H1 (cell line): Measurements from ENCODE around the gene GLRX3. TPM values are rescaled to one million over a fixed set of nuclear protein-coding genes. Genes with fewer than 3 reads are reported as not detected.

Experiments
- CTCF ChIA-PET: fragments of 300-600 bp; sonication (Branson Sonifier 250); formaldehyde crosslinking; loops from one replicate; lab custom pipeline; 2021; ENCODE audit not compliant: partially characterized antibody; lab: Charles Lee
- POLR2A ChIA-PET: fragments of 300-600 bp; sonication (Branson Sonifier 250); formaldehyde crosslinking; loops from one replicate; lab custom pipeline; 2021; ENCODE audit warnings: inconsistent platforms; ENCODE audit not compliant: partially characterized antibody; lab: Charles Lee
- DNase-seq, 2 experiments: peaks; one replicate each; pipeline versions ENCODE4 v3.0.0 to v3.0.0-alpha.2; 2010 to 2022; ENCODE audit warnings: low spot score in 2 of 2, low read depth in 1 of 2, mixed read lengths in 1 of 2
- FAIRE-seq: peaks from 2 replicates; lab custom pipeline; 2011; peaks lifted over from hg19 to GRCh38; lab: Jason Lieb, UNC
- H2AFZ ChIP-seq: 2 replicates; pipeline ENCODE4 v1.8.1; 2012; ENCODE audit warnings: low read length, inconsistent platforms
- H2AK5ac ChIP-seq: 2 replicates; pipeline ENCODE4 v1.6.1; 2013; ENCODE audit warnings: low read depth, low read length
- H2BK120ac ChIP-seq: replicated peaks from 2 replicates; pipeline ENCODE3; 2013; ENCODE audit warnings: low read depth, low read length, inconsistent platforms
- H2BK12ac ChIP-seq: 2 replicates; pipeline ENCODE4 v1.6.1; 2013; ENCODE audit warnings: low read depth, low read length
- H2BK15ac ChIP-seq: 2 replicates; pipeline ENCODE4 v1.6.1; 2013; ENCODE audit warnings: low read length
- H2BK20ac ChIP-seq: 2 replicates; pipeline ENCODE4 v1.6.1; 2013; ENCODE audit warnings: low read length
- H2BK5ac ChIP-seq: 2 replicates; pipeline ENCODE4 v1.6.1; 2013; ENCODE audit warnings: low read depth, low read length
- H3K14ac ChIP-seq: 2 replicates; pipeline ENCODE4 v1.6.1; 2013; ENCODE audit warnings: inconsistent platforms; ENCODE audit not compliant: insufficient read length
- H3K18ac ChIP-seq: 2 replicates; pipeline ENCODE4 v1.6.1; 2013; ENCODE audit warnings: low read length; ENCODE audit errors: extremely low read depth
- H3K23ac ChIP-seq: 2 replicates; pipeline ENCODE4 v1.6.1; 2013; ENCODE audit warnings: inconsistent platforms; ENCODE audit not compliant: insufficient read length
- H3K23me2 ChIP-seq: 2 replicates; pipeline ENCODE4 v1.6.1; 2013; ENCODE audit warnings: low read depth, low read length
- H3K27ac ChIP-seq: 2 replicates; pipeline ENCODE4 v1.6.1; 2011; ENCODE audit warnings: low read depth, low read length, inconsistent platforms
- H3K27me3 ChIP-seq, 4 experiments: replicated peaks in 1 of 4; 1 replicate in 1 of 4; 2 replicates in 3 of 4; pipeline versions ENCODE4 v1.6.1 to v1.8.1; 2011 to 2013; ENCODE audit warnings: low read length in 3 of 4, mild to moderate bottlenecking in 3 of 4, inconsistent platforms in 2 of 4, mixed read lengths in 2 of 4, moderate library complexity in 1 of 4; ENCODE audit not compliant: control insufficient read depth in 3 of 4, insufficient read depth in 3 of 4; ENCODE audit errors: extremely low read depth in 1 of 4
- H3K36me3 ChIP-seq, 4 experiments: 2 replicates each; pipeline versions ENCODE4 v1.6.1 to v1.8.1; 2011 to 2013; ENCODE audit warnings: mild to moderate bottlenecking in 4 of 4, low read length in 3 of 4, moderate library complexity in 2 of 4, control low read depth in 1 of 4, inconsistent platforms in 1 of 4; ENCODE audit not compliant: insufficient read depth in 4 of 4, control insufficient read depth in 2 of 4
- H3K4ac ChIP-seq: replicated peaks from 2 replicates; pipeline ENCODE3; 2013; ENCODE audit warnings: low read length, low read depth, mixed read lengths, inconsistent platforms; ENCODE audit not compliant: insufficient read length
- H3K4me1 ChIP-seq, 4 experiments: replicated peaks in 1 of 4; 1 replicate in 1 of 4; 2 replicates in 3 of 4; pipeline versions ENCODE4 v1.6.1 to v1.8.1; 2011 to 2013; ENCODE audit warnings: low read length in 3 of 4, inconsistent platforms in 2 of 4, mixed read lengths in 1 of 4; ENCODE audit not compliant: insufficient read depth in 4 of 4, control insufficient read depth in 3 of 4
- H3K4me2 ChIP-seq, 2 experiments: 2 replicates each; pipeline versions ENCODE4 v1.6.1 to v1.8.1; 2011 to 2013; ENCODE audit warnings: low read depth in 2 of 2, low read length in 2 of 2, control low read depth in 1 of 2, inconsistent platforms in 1 of 2, mild to moderate bottlenecking in 1 of 2; ENCODE audit not compliant: insufficient read depth in 1 of 2
- H3K4me3 ChIP-seq, 4 experiments: fragments of 200-600, 300-600 bp in 1 of 4; sonication (generic), shearing (Covaris generic), sonication (Bioruptor Twin) in 1 of 4; 2 replicates each; pipeline versions ENCODE4 v1.5.1 to v1.8.1; 2011 to 2016; ENCODE audit warnings: low read length in 4 of 4, low read depth in 3 of 4, control low read depth in 2 of 4, inconsistent platforms in 2 of 4, mild to moderate bottlenecking in 2 of 4, mixed read lengths in 1 of 4, moderate library complexity in 1 of 4; ENCODE audit not compliant: insufficient read depth in 2 of 4; ENCODE audit errors: extremely low read depth in 1 of 4
- H3K56ac ChIP-seq: replicated peaks from 2 replicates; pipeline ENCODE3; 2013; ENCODE audit warnings: low read depth, mild to moderate bottlenecking, mixed read lengths, low read length, inconsistent platforms; ENCODE audit not compliant: insufficient read length
- H3K79me1 ChIP-seq: 2 replicates; pipeline ENCODE4 v1.6.1; 2013; ENCODE audit warnings: low read depth, low read length, control low read depth
- H3K79me2 ChIP-seq, 2 experiments: 2 replicates each; pipeline versions ENCODE4 v1.6.1 to v1.8.1; 2012 to 2013; ENCODE audit warnings: low read length in 2 of 2, mild to moderate bottlenecking in 2 of 2, inconsistent platforms in 1 of 2; ENCODE audit not compliant: insufficient read depth in 2 of 2, control insufficient read depth in 1 of 2
- H3K9ac ChIP-seq, 4 experiments: replicated peaks in 1 of 4; 1 replicate in 1 of 4; 2 replicates in 3 of 4; pipeline versions ENCODE4 v1.6.1 to v1.8.1; 2011 to 2013; ENCODE audit warnings: low read depth in 3 of 4, low read length in 3 of 4, control low read depth in 2 of 4, mild to moderate bottlenecking in 2 of 4, moderate library complexity in 2 of 4, inconsistent platforms in 1 of 4; ENCODE audit errors: extremely low read depth in 1 of 4
- H3K9me3 ChIP-seq, 2 experiments: 2 replicates each; pipeline versions ENCODE4 v1.6.1 to v1.8.1; 2012 to 2013; ENCODE audit warnings: mild to moderate bottlenecking in 2 of 2, moderate library complexity in 2 of 2, control low read depth in 1 of 2, inconsistent platforms in 1 of 2, low read depth in 1 of 2, low read length in 1 of 2, mixed read lengths in 1 of 2; ENCODE audit not compliant: insufficient read depth in 2 of 2
- H4K20me1 ChIP-seq, 2 experiments: replicated peaks in 1 of 2; 2 replicates each; pipeline versions ENCODE3 to v1.8.1; 2011 to 2013; ENCODE audit warnings: inconsistent platforms in 2 of 2, low read length in 2 of 2, mild to moderate bottlenecking in 1 of 2; ENCODE audit not compliant: insufficient read depth in 2 of 2, control insufficient read depth in 1 of 2
- H4K5ac ChIP-seq: 2 replicates; pipeline ENCODE4 v1.6.1; 2013; ENCODE audit warnings: low read length, low read depth, mixed read lengths, inconsistent platforms; ENCODE audit not compliant: insufficient read length
- H4K8ac ChIP-seq: 2 replicates; pipeline ENCODE4 v1.8.0; 2013; ENCODE audit warnings: mild to moderate bottlenecking, moderate library complexity, low read length, inconsistent platforms; ENCODE audit not compliant: insufficient read depth; ENCODE audit errors: extremely low read depth
- H4K91ac ChIP-seq: replicated peaks from 2 replicates; pipeline ENCODE3; 2013; ENCODE audit warnings: low read length, mixed read lengths, inconsistent platforms; ENCODE audit not compliant: insufficient read length
- CBX8 ChIP-seq: fragments of 300-800, 300-1000 bp; sonication (generic); IDR thresholded peaks from 2 replicates; pipeline ENCODE4 v1.7.1; 2016; ENCODE audit warnings: low read depth, low read length, borderline replicate concordance
- CHD1 ChIP-seq: IDR thresholded peaks from 2 replicates; pipeline ENCODE4 v1.6.1; 2012; ENCODE audit warnings: low read depth, low read length, improper control_type of control experiment
- CHD2 ChIP-seq: IDR thresholded peaks from 2 replicates; pipeline ENCODE4 v1.6.1; 2012; ENCODE audit warnings: low read length, improper control_type of control experiment
- CTBP2 ChIP-seq: IDR thresholded peaks from 2 replicates; pipeline ENCODE4 v1.7.0; 2011; ENCODE audit warnings: borderline replicate concordance, mild to moderate bottlenecking, moderate library complexity, mixed read lengths, low read length; ENCODE audit not compliant: insufficient read depth, insufficient read length
- EP300 ChIP-seq, 2 experiments: IDR thresholded peaks; 1 replicate in 1 of 2; 2 replicates in 1 of 2; pipeline ENCODE4 v1.6.1; 2011 to 2012; ENCODE audit warnings: low read depth in 2 of 2, low read length in 2 of 2, mild to moderate bottlenecking in 2 of 2, borderline replicate concordance in 1 of 2, inconsistent platforms in 1 of 2, moderate library complexity in 1 of 2
- FOSL1 ChIP-seq: IDR thresholded peaks from 2 replicates; pipeline ENCODE4 v1.6.1; 2011; ENCODE audit warnings: mild to moderate bottlenecking, low read depth, low read length, moderate library complexity; ENCODE audit not compliant: insufficient read depth
- HDAC2 ChIP-seq, 2 experiments: fragments of 300-600 bp in 1 of 2; sonication (generic) in 1 of 2; IDR thresholded peaks; 2 replicates each; pipeline ENCODE4 v1.6.1; 2011 to 2012; ENCODE audit warnings: low read depth in 2 of 2, low read length in 2 of 2, mild to moderate bottlenecking in 2 of 2, moderate library complexity in 2 of 2, borderline replicate concordance in 1 of 2, inconsistent platforms in 1 of 2
- NANOG ChIP-seq: IDR thresholded peaks from 2 replicates; pipeline ENCODE4 v1.6.1; 2011; ENCODE audit warnings: low read length, low read depth, mild to moderate bottlenecking, inconsistent platforms; ENCODE audit not compliant: insufficient read depth, poor library complexity, severe bottlenecking
- NRF1 ChIP-seq: IDR thresholded peaks from 2 replicates; pipeline ENCODE4 v1.6.1; 2011; ENCODE audit warnings: mild to moderate bottlenecking, low read depth, low read length, improper control_type of control experiment
- TAF7 ChIP-seq: optimal IDR thresholded peaks from 2 replicates; pipeline ENCODE3; 2011; ENCODE audit warnings: low read depth, mild to moderate bottlenecking, inconsistent platforms, low read length, moderate library complexity, borderline replicate concordance
- TCF12 ChIP-seq: IDR thresholded peaks from 2 replicates; pipeline ENCODE4 v1.6.1; 2011; ENCODE audit warnings: low read depth, mild to moderate bottlenecking, low read length
- WGBS, 2 experiments: shearing (Covaris generic) in 1 of 2; methylation state at CpG; one replicate each; pipeline versions ENCODE4 v1.1.6 to v1.1.7; 2013 to 2015; ENCODE audit warnings: low lambda C conversion rate in 2 of 2, mixed read lengths in 2 of 2, inconsistent platforms in 1 of 2, low coverage in 1 of 2, missing lambda C conversion rate in 1 of 2; ENCODE audit not compliant: insufficient replicate concordance in 2 of 2, insufficient coverage in 1 of 2, insufficient read length in 1 of 2; ENCODE audit errors: extremely low coverage in 1 of 2, missing lambda C conversion rate in 1 of 2; 5-methylcytosine and 5-hydroxymethylcytosine counted together
- polyA plus RNA-seq, 7 experiments: library from polyadenylated mRNA; depleted of rRNA in 3 of 7; stranded (reverse) in 5 of 7; unstranded in 2 of 7; fragments of >200 nt in 5 of 7; fragments of 200-250 nt in 2 of 7; gene quantifications; 1 replicate in 5 of 7; 2 replicates in 1 of 7; 4 replicates in 1 of 7; pipeline versions ENCODE4 v1.2.1 to v1.2.3, GENCODE V29; 2011 to 2013; ENCODE audit warnings: missing spikeins in 2 of 7, mixed read lengths in 2 of 7
- total RNA-seq: library from RNA; stranded (reverse); fragmentation: NEBNext Ultra II Directional; extraction: Animal tissue kit (Norgen Biotek cat#: 25700); gene quantifications from 2 replicates; pipeline ENCODE4 v1.2.1, GENCODE V29; 2021
- TF ChIP-seq, protein P1 (sequence below): IDR thresholded peaks from 2 replicates; pipeline ENCODE4 v1.6.1; 2011; ENCODE audit warnings: low read depth, mild to moderate bottlenecking, low read length; ENCODE audit not compliant: insufficient read depth

GLRX3 gene
- total and polyA plus RNA-seq, 2 of the 8 experiments (the other 6 are each of a cell fraction or from before 2014, with no cell fraction given) = 59.9 to 157 TPM

DNA sequence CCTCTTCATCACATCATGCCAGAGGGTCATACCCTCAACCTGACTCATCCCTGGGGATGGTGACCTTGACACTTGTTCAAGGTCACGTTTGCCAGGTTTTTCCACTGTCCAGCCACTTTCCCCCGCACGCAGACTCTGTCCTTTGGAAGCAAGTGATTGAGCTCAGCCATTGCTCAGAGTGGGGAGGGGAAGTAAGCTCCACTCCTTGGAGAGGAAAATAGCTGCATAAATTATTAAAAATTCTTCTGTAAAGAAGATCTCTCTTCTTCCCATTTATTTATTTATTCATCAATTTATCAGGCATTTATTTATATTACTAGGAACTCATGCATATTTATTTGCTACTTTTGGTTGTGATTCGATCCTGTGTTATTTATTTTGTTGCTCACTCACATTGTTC is 88.0 kb downstream of the GLRX3 start:
- no peak for TF ChIP-seq HDAC2 (IDR thresholded peaks at IDR 0.05; ENCODE audit: borderline replicate concordance in 1 of 2, low read depth in 2 of 2, low read length in 2 of 2)
- TF ChIP-seq TAF7 = no peak
- no peak for TF ChIP-seq CTBP2
- no peak for TF ChIP-seq EP300 (IDR thresholded peaks at IDR 0.05; ENCODE audit: borderline replicate concordance in 1 of 2, low read depth in 2 of 2, low read length in 2 of 2)
- no peak for TF ChIP-seq TCF12
- no peak for TF ChIP-seq CBX8
- no peak for TF ChIP-seq CHD2
- TF ChIP-seq NANOG = no peak
- TF ChIP-seq, protein P1, sequence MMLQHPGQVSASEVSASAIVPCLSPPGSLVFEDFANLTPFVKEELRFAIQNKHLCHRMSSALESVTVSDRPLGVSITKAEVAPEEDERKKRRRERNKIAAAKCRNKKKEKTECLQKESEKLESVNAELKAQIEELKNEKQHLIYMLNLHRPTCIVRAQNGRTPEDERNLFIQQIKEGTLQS = no peak
- no peak for TF ChIP-seq FOSL1
- TF ChIP-seq NRF1 = no peak
- TF ChIP-seq CHD1 = no peak
- no peak overlapping the region for H2AK5ac ChIP-seq
- H3K14ac ChIP-seq = no peak overlapping the region
- DNase-seq (no peak), FAIRE-seq (no peak)
- no peak overlapping the region for H2BK15ac ChIP-seq
- no peak overlapping the region for H2AFZ ChIP-seq
- no peak overlapping the region for H3K23ac ChIP-seq
- 89% methylated on average over 4 of the region's 4 CpGs; no CpG with 5 or more reads in 1 of the 2 experiments for WGBS, 2 experiments
- H3K79me1 ChIP-seq = no peaks in the 10 kb centered on the region
- no peak overlapping the region for H4K91ac ChIP-seq
- no peaks in the 10 kb centered on the region for H3K23me2 ChIP-seq
- no peak overlapping the region for H2BK120ac ChIP-seq
- H3K56ac ChIP-seq = no peak overlapping the region
- ChIA-PET CTCF (no interaction called here), POLR2A (no interaction called here)
- peaks cover 0 to 15% of the 10 kb centered on the region in 2 experiments; a peak in 3 of 4 replicates for H3K9me3 ChIP-seq
- no peak overlapping the region for H3K4me2 ChIP-seq
- H3K18ac ChIP-seq = no peak overlapping the region
- no peak overlapping the region for H2BK12ac ChIP-seq
- H3K9ac ChIP-seq = no peak overlapping the region
- H2BK5ac ChIP-seq = no peak overlapping the region
- H3K36me3 ChIP-seq = no peaks in the 10 kb centered on the region
- H3K4me1 ChIP-seq = no peaks in the 10 kb centered on the region
- no peak overlapping the region for H3K4ac ChIP-seq
- no peaks in the 10 kb centered on the region for H3K79me2 ChIP-seq
- no peak overlapping the region for H3K4me3 ChIP-seq
- H3K27me3 ChIP-seq = no peaks in the 10 kb centered on the region
- H4K20me1 ChIP-seq = no peaks in the 10 kb centered on the region
- H3K27ac ChIP-seq = no peak overlapping the region
- no peak overlapping the region for H4K8ac ChIP-seq
- H2BK20ac ChIP-seq = no peak overlapping the region
- no peak overlapping the region for H4K5ac ChIP-seq
